BE2C (cell line): ENCODE results near the gene CLDN9.

ENCODE experiments used
- DNase-seq: peaks from one replicate; pipeline ENCODE4 v3.0.0-alpha.2; 2020
- H3K27me3 ChIP-seq: fragments of 250-450 bp; sonication (Bioruptor Pico); 2 replicates; pipeline ENCODE4 v1.5.1; 2020; ENCODE audit warnings: mild to moderate bottlenecking
- H3K36me3 ChIP-seq: fragments of 250-450 bp; sonication (Bioruptor Pico); 2 replicates; pipeline ENCODE4 v1.5.1; 2020; ENCODE audit warnings: mild to moderate bottlenecking
- H3K4me1 ChIP-seq: fragments of 250-450 bp; sonication (Bioruptor Pico); 2 replicates; pipeline ENCODE4 v1.5.1; 2020
- H3K4me3 ChIP-seq: 2 replicates; pipeline ENCODE4 v1.5.1; 2011; ENCODE audit warnings: low read depth, low read length
- H3K9me3 ChIP-seq: fragments of 250-450 bp; sonication (Bioruptor Pico); 2 replicates; pipeline ENCODE4 v1.5.1; 2020
- CTCF ChIP-seq: IDR thresholded peaks from 2 replicates; pipeline ENCODE4 v1.5.1; 2012; ENCODE audit warnings: mild to moderate bottlenecking, low read depth, low read length

The CLDN9 gene

DNA sequence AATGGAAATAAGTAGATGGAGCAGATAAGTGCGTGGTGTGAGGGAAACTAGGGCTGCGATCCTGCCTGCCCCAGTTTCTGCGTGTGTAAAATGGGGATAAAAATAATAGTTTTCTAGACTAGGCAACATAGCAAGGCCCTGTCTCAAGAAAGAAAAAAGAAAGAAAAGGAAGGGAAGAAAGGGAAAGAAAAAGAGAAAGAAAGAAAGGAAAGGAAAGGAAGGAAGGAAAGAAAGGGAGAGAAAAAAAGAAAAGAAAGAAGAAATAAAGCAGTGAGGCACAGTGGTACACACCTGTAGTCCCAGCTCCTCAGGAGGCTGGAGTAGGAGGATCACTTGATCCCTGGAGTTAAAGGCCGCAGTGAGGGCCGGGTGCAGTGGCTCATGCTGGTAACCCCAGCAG is 30.3 kb upstream of the CLDN9 start:
- no peaks in the 10 kb centered on the region for H3K27me3 ChIP-seq
- DNase-seq: no peak
- peaks cover 3% of the 10 kb centered on the region for H3K4me1 ChIP-seq
- no peak for TF ChIP-seq CTCF
- no peak overlapping the region for H3K4me3 ChIP-seq
- H3K9me3 ChIP-seq: no peaks in the 10 kb centered on the region
- peaks cover 9% of the 10 kb centered on the region for H3K36me3 ChIP-seq

GRCh38 chr16:2983706-2984136 is 29.0 kb upstream of the CLDN9 start:
- H3K4me3 ChIP-seq: peak overlapping the region; percentile 38
- peak; percentile 63 for TF ChIP-seq CTCF
- H3K4me1 ChIP-seq: peaks cover 9% of the 10 kb centered on the region
- no peaks in the 10 kb centered on the region for H3K27me3 ChIP-seq
- DNase-seq: peak; percentile 88
- H3K9me3 ChIP-seq: no peaks in the 10 kb centered on the region
- peaks cover 3% of the 10 kb centered on the region; the same call in 1 of the 2 replicates for H3K36me3 ChIP-seq

DNA sequence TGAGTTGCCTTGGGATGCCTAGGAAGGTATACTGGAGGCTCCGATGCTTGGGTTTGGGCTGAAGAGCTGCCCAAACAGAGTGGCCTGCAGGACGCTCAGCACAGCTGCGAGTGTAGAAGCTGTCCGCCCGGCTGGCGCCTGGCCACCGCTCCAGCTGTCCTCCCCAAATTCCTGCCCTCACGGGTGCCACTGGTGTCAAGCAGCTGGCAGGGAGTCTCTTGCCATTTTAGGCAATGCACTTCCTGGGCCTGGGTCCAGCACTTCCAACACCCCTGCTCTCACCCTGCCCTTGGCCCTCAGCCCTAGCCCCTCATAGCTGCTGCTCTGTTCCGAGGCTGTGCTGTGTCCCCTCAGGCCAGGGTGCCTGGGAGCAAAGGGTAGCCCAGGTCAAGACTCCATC is 27.3 kb upstream of the CLDN9 start:
- Histone ChIP-seq H3K27me3 (no peaks in the 10 kb centered on the region), H3K36me3 (no peaks in the 10 kb centered on the region), H3K4me1 (peaks cover 9% of the 10 kb centered on the region), H3K4me3 (no peak overlapping the region), H3K9me3 (no peaks in the 10 kb centered on the region)
- TF ChIP-seq CTCF: no peak
- DNase-seq: no peak

- H3K4me3 ChIP-seq: no peak overlapping the region
- no peaks in the 10 kb centered on the region for H3K27me3 ChIP-seq
- H3K4me1 ChIP-seq: peaks cover 9% of the 10 kb centered on the region
- no peaks in the 10 kb centered on the region for H3K9me3 ChIP-seq
- no peaks in the 10 kb centered on the region for H3K36me3 ChIP-seq
- no peak for DNase-seq
- TF ChIP-seq CTCF: no peak
Observed at GRCh38 chr16:2985893-2986355, 26.8 kb upstream of the CLDN9 start.

DNA sequence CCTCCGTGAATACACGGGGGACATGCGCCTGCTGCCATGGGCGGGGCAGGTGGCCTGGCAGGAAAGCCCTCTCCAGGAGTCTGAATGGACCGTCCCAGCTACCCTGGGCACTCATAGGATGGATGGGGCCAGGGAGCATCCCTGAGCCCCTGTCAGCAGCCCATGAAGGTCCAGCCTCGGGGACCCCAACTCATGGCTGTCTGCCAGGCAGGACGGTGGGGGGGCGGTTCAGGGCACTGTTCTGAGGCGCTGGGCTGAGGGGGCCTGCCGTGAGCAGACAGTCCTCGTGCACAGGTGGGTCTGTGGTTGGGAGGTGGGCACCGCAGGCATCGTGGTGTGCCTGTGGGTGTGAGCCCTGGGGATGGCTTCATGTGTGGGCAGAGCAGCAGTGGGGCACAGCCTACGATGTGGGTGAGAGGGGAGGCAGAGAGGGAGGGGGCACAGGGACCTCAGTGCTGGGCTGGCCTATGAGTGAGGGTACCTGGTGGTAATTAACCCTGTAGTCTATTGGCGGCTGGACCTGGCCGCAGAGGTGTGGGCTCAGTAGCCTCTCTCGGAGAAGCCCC is 26.0 kb upstream of the CLDN9 start:
- Histone ChIP-seq H3K36me3 (no peaks in the 10 kb centered on the region), H3K4me1 (0 out of 2 replicates have a peak, but pooled peaks cover 6% of the 10 kb centered on the region), H3K9me3 (no peaks in the 10 kb centered on the region), H3K4me3 (no peak overlapping the region), H3K27me3 (no peaks in the 10 kb centered on the region)
- no peak for TF ChIP-seq CTCF
- no peak for DNase-seq

DNA sequence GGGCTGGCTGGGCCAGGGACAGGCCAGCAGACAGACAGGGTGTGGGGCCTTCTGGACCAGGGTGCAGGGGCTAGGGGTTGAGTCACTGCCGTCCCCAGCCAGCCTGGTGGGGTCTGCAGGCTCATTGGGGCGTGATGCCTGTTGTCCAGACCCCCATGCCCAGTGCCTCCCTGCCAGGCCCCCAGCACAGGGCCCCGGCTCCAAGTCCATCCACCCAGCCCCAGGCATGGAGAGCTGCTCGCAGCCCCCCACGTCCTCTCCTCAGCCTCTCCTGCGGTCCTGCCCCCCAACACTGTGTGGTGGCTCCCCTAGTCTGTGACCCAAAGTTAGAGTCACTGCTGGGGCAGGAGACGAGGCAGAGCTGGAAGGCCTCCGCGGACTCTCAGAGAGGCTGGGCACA is 25.4 kb upstream of the CLDN9 start:
- Histone ChIP-seq H3K27me3 (no peaks in the 10 kb centered on the region), H3K4me3 (no peak overlapping the region), H3K36me3 (no peaks in the 10 kb centered on the region), H3K4me1 (0 out of 2 replicates have a peak, but pooled peaks cover 6% of the 10 kb centered on the region), H3K9me3 (no peaks in the 10 kb centered on the region)
- DNase-seq: no peak
- no peak for TF ChIP-seq CTCF
